PC-3 (cell line): ENCODE data around the gene PTPN20.

Experiments used
- EZH2 ChIP-seq: fragments of 300-600 bp; sonication (generic); IDR thresholded peaks from one replicate; pipeline ENCODE4 v1.6.1; 2017; ENCODE audit warnings: antibody characterized with exemption, mild to moderate bottlenecking, low read length; ENCODE audit not compliant: unreplicated experiment
- EZH2phosphoT487 ChIP-seq: fragments of 300-600 bp; sonication (generic); IDR thresholded peaks from 2 replicates; pipeline ENCODE4 v1.6.1; 2018; ENCODE audit warnings: mild to moderate bottlenecking, antibody characterized with exemption, low read length, borderline replicate concordance
- TF ChIP-seq, protein P1 (sequence below): fragments of 300-600 bp; sonication (generic); conservative IDR thresholded peaks from 2 replicates; pipeline ENCODE4 v1.5.1; 2017; ENCODE audit warnings: antibody characterized with exemption, low read depth, mild to moderate bottlenecking, low read length

DNA sequence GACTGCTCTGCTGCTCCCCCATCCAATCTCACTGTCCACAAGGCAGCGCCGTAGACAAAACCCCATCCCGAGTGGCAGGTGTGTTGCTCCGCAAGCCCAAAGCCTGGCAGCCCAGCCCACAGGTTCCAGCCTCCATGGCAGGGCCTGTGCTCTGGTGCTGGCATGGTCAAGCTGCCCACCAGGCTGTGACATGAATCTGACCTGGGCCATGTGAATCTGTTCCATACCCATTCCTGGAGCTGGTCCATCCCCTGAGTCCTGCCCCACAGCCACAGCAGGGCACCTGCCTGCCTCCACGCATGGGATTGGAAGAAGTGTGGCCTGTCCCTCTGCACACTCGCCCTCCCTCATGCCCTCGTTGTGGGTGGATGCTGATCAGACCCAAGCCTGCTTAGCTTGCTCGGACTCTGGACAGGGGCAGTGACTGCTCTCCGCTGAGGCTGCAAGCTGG is 128.8 kb downstream of the PTPN20 start:
- TF ChIP-seq, protein P1, sequence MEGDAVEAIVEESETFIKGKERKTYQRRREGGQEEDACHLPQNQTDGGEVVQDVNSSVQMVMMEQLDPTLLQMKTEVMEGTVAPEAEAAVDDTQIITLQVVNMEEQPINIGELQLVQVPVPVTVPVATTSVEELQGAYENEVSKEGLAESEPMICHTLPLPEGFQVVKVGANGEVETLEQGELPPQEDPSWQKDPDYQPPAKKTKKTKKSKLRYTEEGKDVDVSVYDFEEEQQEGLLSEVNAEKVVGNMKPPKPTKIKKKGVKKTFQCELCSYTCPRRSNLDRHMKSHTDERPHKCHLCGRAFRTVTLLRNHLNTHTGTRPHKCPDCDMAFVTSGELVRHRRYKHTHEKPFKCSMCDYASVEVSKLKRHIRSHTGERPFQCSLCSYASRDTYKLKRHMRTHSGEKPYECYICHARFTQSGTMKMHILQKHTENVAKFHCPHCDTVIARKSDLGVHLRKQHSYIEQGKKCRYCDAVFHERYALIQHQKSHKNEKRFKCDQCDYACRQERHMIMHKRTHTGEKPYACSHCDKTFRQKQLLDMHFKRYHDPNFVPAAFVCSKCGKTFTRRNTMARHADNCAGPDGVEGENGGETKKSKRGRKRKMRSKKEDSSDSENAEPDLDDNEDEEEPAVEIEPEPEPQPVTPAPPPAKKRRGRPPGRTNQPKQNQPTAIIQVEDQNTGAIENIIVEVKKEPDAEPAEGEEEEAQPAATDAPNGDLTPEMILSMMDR = no peak
- no peak for TF ChIP-seq EZH2
- TF ChIP-seq EZH2phosphoT487 = no peak
